ENCODE data around the gene CLCN2.

DNA sequence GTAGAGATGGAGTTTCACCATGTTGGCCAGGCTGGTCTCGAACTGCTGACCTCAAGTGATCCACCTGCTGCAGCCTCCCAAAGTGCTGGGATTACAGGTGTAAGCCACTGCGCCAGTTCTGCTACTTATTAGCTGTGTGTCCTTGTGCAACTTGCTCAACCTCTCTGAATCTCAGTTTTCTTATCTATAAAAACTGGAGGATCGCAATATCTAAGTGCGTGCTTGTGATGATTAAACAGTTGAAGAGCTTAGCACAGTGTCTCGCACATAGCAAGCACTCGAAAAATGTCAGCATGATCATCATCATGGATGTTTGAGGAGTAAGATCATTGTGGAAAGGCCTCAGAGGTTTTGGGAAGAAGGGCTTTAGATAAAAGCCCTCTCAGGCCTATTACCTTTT is 10.8 kb downstream of the CLCN2 start:
- TF ChIP-seq, protein P1, sequence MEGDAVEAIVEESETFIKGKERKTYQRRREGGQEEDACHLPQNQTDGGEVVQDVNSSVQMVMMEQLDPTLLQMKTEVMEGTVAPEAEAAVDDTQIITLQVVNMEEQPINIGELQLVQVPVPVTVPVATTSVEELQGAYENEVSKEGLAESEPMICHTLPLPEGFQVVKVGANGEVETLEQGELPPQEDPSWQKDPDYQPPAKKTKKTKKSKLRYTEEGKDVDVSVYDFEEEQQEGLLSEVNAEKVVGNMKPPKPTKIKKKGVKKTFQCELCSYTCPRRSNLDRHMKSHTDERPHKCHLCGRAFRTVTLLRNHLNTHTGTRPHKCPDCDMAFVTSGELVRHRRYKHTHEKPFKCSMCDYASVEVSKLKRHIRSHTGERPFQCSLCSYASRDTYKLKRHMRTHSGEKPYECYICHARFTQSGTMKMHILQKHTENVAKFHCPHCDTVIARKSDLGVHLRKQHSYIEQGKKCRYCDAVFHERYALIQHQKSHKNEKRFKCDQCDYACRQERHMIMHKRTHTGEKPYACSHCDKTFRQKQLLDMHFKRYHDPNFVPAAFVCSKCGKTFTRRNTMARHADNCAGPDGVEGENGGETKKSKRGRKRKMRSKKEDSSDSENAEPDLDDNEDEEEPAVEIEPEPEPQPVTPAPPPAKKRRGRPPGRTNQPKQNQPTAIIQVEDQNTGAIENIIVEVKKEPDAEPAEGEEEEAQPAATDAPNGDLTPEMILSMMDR (IDR thresholded peaks at IDR 0.05) = no peak
- TF ChIP-seq POLR2A (IDR thresholded peaks at IDR 0.05) = no peak
